Ishikawa (cell line): ENCODE data around the gene FCN2.

ENCODE experiments used
- CEBPB ChIP-seq: IDR thresholded peaks from 2 replicates; pipeline ENCODE4 v1.6.1; 2012
- CREB1 ChIP-seq: IDR thresholded peaks from 2 replicates; pipeline ENCODE4 v1.6.1; 2012; ENCODE audit warnings: low read depth
- EGR1 ChIP-seq: IDR thresholded peaks from 2 replicates; pipeline ENCODE4 v1.6.1; 2012
- EP300 ChIP-seq: IDR thresholded peaks from 2 replicates; pipeline ENCODE4 v1.6.1; 2012; ENCODE audit warnings: borderline replicate concordance
- FOXM1 ChIP-seq: IDR thresholded peaks from 2 replicates; pipeline ENCODE4 v1.6.1; 2012; ENCODE audit warnings: low read depth, borderline replicate concordance
- NFIC ChIP-seq: IDR thresholded peaks from 2 replicates; pipeline ENCODE4 v1.6.1; 2012
- RAD21 ChIP-seq: IDR thresholded peaks from 2 replicates; pipeline ENCODE4 v1.6.1; 2012; ENCODE audit warnings: low read depth
- TAF1 ChIP-seq: IDR thresholded peaks from 2 replicates; pipeline ENCODE4 v1.6.1; 2012; ENCODE audit warnings: low read depth, mild to moderate bottlenecking
- TCF12 ChIP-seq: IDR thresholded peaks from 2 replicates; pipeline ENCODE4 v1.6.1; 2012; ENCODE audit warnings: low read depth
- TEAD4 ChIP-seq: IDR thresholded peaks from 2 replicates; pipeline ENCODE4 v1.6.1; 2012
- USF1 ChIP-seq: IDR thresholded peaks from 2 replicates; pipeline ENCODE4 v1.6.1; 2012
- YY1 ChIP-seq: IDR thresholded peaks from 2 replicates; pipeline ENCODE4 v1.6.1; 2012; ENCODE audit warnings: low read depth
- ZBTB7A ChIP-seq: IDR thresholded peaks from 2 replicates; pipeline ENCODE4 v1.6.1; 2012; ENCODE audit warnings: low read depth
- TF ChIP-seq, protein P1 (sequence below): IDR thresholded peaks from 2 replicates; pipeline ENCODE4 v1.6.1; 2012
- TF ChIP-seq, protein P2 (sequence below): IDR thresholded peaks from 2 replicates; pipeline ENCODE4 v1.6.1; 2012; ENCODE audit warnings: low read depth, mild to moderate bottlenecking

Gene FCN2

DNA sequence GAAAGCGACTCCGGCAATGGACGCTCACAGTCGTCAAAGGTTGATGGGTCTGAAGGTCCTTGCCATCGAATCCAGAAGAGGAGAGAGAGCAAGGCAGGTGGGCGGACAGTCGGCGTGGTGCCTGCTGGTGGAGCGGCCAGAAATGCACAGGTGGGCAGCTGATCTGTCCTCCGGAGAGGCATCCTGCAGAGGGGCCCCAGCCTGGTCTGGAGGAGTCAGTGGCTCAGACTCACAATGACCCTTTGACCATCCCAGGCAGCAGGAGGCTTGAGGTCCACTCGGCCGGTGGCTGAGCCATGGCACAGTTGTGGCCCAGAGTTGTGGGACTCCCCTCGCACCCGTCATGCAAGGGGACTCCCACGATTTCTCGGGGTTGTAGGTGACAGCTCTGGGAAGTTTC is 34.4 kb upstream of the FCN2 start:
- TF ChIP-seq YY1 (no peak), CREB1 (no peak), EGR1 (no peak), RAD21 (no peak), NFIC (no peak), TCF12 (no peak), TEAD4 (no peak), FOXM1 (no peak), EP300 (no peak), TAF1 (no peak), CEBPB (no peak), ZBTB7A (no peak), USF1 (no peak)
- TF ChIP-seq, protein P1, sequence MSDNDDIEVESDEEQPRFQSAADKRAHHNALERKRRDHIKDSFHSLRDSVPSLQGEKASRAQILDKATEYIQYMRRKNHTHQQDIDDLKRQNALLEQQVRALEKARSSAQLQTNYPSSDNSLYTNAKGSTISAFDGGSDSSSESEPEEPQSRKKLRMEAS: no peak
- TF ChIP-seq, protein P2, sequence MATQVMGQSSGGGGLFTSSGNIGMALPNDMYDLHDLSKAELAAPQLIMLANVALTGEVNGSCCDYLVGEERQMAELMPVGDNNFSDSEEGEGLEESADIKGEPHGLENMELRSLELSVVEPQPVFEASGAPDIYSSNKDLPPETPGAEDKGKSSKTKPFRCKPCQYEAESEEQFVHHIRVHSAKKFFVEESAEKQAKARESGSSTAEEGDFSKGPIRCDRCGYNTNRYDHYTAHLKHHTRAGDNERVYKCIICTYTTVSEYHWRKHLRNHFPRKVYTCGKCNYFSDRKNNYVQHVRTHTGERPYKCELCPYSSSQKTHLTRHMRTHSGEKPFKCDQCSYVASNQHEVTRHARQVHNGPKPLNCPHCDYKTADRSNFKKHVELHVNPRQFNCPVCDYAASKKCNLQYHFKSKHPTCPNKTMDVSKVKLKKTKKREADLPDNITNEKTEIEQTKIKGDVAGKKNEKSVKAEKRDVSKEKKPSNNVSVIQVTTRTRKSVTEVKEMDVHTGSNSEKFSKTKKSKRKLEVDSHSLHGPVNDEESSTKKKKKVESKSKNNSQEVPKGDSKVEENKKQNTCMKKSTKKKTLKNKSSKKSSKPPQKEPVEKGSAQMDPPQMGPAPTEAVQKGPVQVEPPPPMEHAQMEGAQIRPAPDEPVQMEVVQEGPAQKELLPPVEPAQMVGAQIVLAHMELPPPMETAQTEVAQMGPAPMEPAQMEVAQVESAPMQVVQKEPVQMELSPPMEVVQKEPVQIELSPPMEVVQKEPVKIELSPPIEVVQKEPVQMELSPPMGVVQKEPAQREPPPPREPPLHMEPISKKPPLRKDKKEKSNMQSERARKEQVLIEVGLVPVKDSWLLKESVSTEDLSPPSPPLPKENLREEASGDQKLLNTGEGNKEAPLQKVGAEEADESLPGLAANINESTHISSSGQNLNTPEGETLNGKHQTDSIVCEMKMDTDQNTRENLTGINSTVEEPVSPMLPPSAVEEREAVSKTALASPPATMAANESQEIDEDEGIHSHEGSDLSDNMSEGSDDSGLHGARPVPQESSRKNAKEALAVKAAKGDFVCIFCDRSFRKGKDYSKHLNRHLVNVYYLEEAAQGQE: no peak

DNA sequence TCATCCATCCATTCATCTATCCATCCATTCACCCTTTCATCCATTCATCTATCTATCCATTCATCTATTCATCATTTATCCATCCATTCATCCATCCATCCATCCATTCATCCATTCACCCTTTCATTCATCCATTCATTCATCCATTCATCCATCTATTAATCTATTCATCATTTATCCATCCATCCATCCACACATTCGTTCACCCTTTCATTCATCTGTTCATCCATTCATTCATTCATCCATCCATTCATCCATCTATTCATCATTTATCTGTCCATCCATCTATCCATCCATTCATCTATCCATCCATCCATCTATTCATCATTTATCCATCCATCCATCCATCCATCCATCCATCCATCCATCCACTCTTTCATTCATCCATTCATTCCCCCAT is 33.9 kb upstream of the FCN2 start:
- TF ChIP-seq, protein P2: no peak
- TF ChIP-seq RAD21 (no peak), CEBPB (no peak), EGR1 (no peak), TAF1 (no peak), USF1 (no peak), FOXM1 (no peak)

DNA sequence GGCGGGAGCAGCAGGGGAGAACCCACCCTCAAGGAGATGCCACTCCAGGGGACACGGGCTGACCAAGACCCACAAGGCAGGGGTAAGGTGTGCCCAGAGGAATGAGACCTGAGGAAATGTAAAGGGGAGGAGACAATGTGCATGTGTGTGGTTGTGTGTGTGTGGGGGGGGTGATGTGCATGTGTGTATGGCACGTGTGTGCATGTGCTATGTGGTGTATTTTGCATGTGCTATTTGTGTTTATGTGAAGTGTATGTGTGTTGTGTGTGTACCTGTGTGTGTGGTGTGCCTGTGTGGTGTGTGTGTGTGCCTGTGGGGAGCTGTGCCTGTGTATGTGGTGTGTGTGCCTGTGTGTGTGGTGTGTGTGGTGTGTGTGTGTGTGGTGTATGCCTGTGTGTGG is 33.5 kb upstream of the FCN2 start:
- TF ChIP-seq USF1: no peak
- TF ChIP-seq YY1: no peak
- no peak for TF ChIP-seq ZBTB7A
- no peak for TF ChIP-seq TAF1
- no peak for TF ChIP-seq RAD21
- TF ChIP-seq EP300: no peak
- TF ChIP-seq TEAD4: no peak
- no peak for TF ChIP-seq CREB1
- TF ChIP-seq, protein P2: no peak
- no peak for TF ChIP-seq FOXM1
- no peak for TF ChIP-seq TCF12
- no peak for TF ChIP-seq EGR1
- TF ChIP-seq CEBPB: no peak

- TF ChIP-seq, protein P1: no peak
- no peak for TF ChIP-seq NFIC
- TF ChIP-seq EP300: no peak
- no peak for TF ChIP-seq TEAD4
- TF ChIP-seq FOXM1: no peak
- TF ChIP-seq RAD21: no peak
- no peak for TF ChIP-seq YY1
- TF ChIP-seq CREB1: no peak
- no peak for TF ChIP-seq TAF1
- TF ChIP-seq, protein P2: no peak
- no peak for TF ChIP-seq TCF12
- no peak for TF ChIP-seq USF1
- no peak for TF ChIP-seq EGR1
- TF ChIP-seq CEBPB: no peak
- TF ChIP-seq ZBTB7A: no peak
Measured at GRCh38 chr9:134847752-134848432, 32.7 kb upstream of the FCN2 start.
